RPMI8226 (cell line): ENCODE results near the gene FERD3L.

Source experiments
- DNase-seq: peaks from one replicate; pipeline ENCODE4 v3.0.0-alpha.2; 2015

The FERD3L gene

DNA sequence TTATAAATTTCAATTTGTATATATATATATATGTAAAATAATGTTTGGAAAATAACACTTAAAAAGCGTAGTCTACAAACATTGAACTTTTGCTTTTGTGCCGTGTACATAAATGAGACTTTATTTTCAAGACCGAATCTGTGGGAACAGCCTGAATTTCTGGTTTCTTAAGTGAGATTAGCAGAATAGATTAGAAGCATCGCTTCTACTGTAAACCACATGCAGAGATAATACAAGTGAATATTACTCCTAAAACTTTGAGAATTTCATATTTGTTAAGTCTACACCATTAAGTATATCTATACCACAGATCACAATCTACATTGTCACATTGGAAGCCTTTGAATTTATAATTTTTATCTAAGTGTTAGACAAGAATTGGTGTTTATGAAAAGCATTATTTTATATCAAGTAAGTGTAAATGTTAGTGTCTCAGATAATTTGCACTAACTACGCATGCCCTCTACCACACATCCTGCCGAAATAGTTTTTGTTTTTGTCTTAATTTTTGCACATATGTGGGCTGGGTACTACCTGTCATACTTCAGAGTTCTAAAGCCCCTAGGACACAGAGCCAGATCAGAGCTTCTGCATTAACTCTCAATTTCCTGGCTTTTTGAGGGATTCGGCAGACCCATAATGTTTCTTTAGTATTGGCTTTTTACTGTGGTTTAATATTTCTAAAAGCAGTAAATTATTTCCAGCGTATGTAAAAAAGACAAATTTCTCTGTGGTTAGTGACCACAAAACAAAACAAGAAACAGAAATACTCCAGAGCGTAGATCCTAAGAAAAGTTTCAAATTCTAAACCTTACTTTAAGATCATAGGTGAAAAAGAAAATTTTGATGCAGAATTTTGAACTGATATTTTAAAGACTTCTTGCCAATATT, 47.8 kb downstream of the FERD3L start:
- no peak for DNase-seq

- no peak for DNase-seq
Measured at GRCh38 chr7:19095353-19095860, 49.8 kb downstream of the FERD3L start.
